HepG2 (cell line): ENCODE measurements around the gene INHBC. TPM values are rescaled to one million over a fixed set of nuclear protein-coding genes. Genes with fewer than 3 reads are reported as not detected.

Experiments used
- GABPB1 ChIP-seq: IDR thresholded peaks from 2 replicates; pipeline ENCODE4 v1.6.1; 2016; ENCODE audit warnings: mild to moderate bottlenecking, missing genetic modification reagents, moderate library complexity, missing compliant biosample characterization
- SALL2 ChIP-seq: sonication (generic); formaldehyde crosslinking; IDR thresholded peaks from 2 replicates; pipeline ENCODE4 v1.8.1; 2023; ENCODE audit warnings: mild to moderate bottlenecking, missing genetic modification reagents, inconsistent platforms
- TGIF2 ChIP-seq: IDR thresholded peaks from 2 replicates; pipeline ENCODE4 v1.6.1; 2016; ENCODE audit warnings: control low read depth, missing compliant biosample characterization
- TSC22D2 ChIP-seq: sonication (generic); formaldehyde crosslinking; IDR thresholded peaks from 2 replicates; pipeline ENCODE4 v1.5.1; 2020; ENCODE audit warnings: missing genetic modification reagents, mild to moderate bottlenecking, borderline replicate concordance
- ZFP37 ChIP-seq: sonication (generic); formaldehyde crosslinking; IDR thresholded peaks from 2 replicates; pipeline ENCODE4 v1.4.0; 2020; ENCODE audit warnings: missing genetic modification reagents, borderline replicate concordance
- ZNF205 ChIP-seq: IDR thresholded peaks from 2 replicates; pipeline ENCODE4 v1.6.1; 2018; ENCODE audit warnings: missing biosample characterization, missing genetic modification reagents
- polyA plus RNA-seq, 8 experiments: library from polyadenylated mRNA; depleted of rRNA in 3 of 8; stranded (reverse) in 7 of 8; unstranded in 1 of 8; fragments of >200 nt; fragmentation: Illumina TruSeq in 4 of 8; extraction: Trizol in 4 of 8; gene quantifications; 2 replicates each; pipeline versions ENCODE4 v1.2.1 to v1.2.3, GENCODE V29; 2011 to 2016; ENCODE audit warnings: low read depth in 4 of 8, missing spikeins in 1 of 8, mixed read lengths in 1 of 8; ENCODE audit not compliant: insufficient read depth in 1 of 8
- total RNA-seq, 5 experiments: library from RNA; depleted of rRNA; stranded (reverse); fragments of >200 nt; fragmentation: Illumina TruSeq; extraction: Trizol; gene quantifications; 2 replicates each; pipeline ENCODE4 v1.2.3, GENCODE V29; 2016; ENCODE audit warnings: low read depth in 1 of 5
- TF ChIP-seq, protein P1 (sequence below): IDR thresholded peaks from 2 replicates; pipeline ENCODE4 v1.6.1; 2016; ENCODE audit warnings: control low read depth
- TF ChIP-seq, protein P2 (sequence below): sonication (generic); formaldehyde crosslinking; conservative IDR thresholded peaks from 2 replicates; pipeline ENCODE4 v1.4.0; 2020; ENCODE audit warnings: mild to moderate bottlenecking, missing genetic modification reagents, moderate library complexity
- TF ChIP-seq, protein P3 (sequence below): sonication (generic); formaldehyde crosslinking; IDR thresholded peaks from 2 replicates; pipeline ENCODE4 v1.9.0; 2022; ENCODE audit warnings: low read depth, missing genetic modification reagents
- TF ChIP-seq, protein P4 (sequence below): IDR thresholded peaks from 2 replicates; pipeline ENCODE4 v1.6.1; 2018; ENCODE audit warnings: missing genetic modification reagents

INHBC gene
- total and polyA plus RNA-seq, 2 of the 13 experiments (the other 11 are each of a cell fraction or from before 2014, with no cell fraction given): 1.8 to 13.8 TPM

DNA sequence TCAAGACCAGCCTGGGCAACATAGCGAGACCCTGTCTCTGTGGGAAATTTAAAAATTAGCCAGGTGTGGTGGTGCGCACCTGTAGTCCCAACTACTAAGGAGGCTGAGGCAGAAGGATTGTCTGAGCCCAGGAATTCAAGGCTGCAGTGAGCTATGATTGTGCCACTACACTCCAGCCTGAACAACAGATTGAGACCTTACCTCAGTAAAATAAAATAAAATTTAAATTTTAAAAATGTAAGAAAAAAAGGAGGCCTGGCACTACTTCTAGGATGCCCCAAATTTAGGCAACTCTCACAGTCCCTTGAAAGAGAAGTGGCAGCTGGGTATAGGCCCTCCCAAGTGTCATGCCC, 19.6 kb downstream of the INHBC start (continued):
- TF ChIP-seq, protein P1, sequence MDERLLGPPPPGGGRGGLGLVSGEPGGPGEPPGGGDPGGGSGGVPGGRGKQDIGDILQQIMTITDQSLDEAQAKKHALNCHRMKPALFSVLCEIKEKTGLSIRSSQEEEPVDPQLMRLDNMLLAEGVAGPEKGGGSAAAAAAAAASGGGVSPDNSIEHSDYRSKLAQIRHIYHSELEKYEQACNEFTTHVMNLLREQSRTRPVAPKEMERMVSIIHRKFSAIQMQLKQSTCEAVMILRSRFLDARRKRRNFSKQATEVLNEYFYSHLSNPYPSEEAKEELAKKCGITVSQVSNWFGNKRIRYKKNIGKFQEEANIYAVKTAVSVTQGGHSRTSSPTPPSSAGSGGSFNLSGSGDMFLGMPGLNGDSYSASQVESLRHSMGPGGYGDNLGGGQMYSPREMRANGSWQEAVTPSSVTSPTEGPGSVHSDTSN (CRISPR knock-in tag): 0 out of 2 replicates have a peak, but pooled peaks have one; percentile 37
- TF ChIP-seq ZFP37: no peak
- TF ChIP-seq, protein P2, sequence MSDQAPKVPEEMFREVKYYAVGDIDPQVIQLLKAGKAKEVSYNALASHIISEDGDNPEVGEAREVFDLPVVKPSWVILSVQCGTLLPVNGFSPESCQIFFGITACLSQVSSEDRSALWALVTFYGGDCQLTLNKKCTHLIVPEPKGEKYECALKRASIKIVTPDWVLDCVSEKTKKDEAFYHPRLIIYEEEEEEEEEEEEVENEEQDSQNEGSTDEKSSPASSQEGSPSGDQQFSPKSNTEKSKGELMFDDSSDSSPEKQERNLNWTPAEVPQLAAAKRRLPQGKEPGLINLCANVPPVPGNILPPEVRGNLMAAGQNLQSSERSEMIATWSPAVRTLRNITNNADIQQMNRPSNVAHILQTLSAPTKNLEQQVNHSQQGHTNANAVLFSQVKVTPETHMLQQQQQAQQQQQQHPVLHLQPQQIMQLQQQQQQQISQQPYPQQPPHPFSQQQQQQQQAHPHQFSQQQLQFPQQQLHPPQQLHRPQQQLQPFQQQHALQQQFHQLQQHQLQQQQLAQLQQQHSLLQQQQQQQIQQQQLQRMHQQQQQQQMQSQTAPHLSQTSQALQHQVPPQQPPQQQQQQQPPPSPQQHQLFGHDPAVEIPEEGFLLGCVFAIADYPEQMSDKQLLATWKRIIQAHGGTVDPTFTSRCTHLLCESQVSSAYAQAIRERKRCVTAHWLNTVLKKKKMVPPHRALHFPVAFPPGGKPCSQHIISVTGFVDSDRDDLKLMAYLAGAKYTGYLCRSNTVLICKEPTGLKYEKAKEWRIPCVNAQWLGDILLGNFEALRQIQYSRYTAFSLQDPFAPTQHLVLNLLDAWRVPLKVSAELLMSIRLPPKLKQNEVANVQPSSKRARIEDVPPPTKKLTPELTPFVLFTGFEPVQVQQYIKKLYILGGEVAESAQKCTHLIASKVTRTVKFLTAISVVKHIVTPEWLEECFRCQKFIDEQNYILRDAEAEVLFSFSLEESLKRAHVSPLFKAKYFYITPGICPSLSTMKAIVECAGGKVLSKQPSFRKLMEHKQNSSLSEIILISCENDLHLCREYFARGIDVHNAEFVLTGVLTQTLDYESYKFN (CRISPR knock-in tag): no peak
- TF ChIP-seq, protein P3, sequence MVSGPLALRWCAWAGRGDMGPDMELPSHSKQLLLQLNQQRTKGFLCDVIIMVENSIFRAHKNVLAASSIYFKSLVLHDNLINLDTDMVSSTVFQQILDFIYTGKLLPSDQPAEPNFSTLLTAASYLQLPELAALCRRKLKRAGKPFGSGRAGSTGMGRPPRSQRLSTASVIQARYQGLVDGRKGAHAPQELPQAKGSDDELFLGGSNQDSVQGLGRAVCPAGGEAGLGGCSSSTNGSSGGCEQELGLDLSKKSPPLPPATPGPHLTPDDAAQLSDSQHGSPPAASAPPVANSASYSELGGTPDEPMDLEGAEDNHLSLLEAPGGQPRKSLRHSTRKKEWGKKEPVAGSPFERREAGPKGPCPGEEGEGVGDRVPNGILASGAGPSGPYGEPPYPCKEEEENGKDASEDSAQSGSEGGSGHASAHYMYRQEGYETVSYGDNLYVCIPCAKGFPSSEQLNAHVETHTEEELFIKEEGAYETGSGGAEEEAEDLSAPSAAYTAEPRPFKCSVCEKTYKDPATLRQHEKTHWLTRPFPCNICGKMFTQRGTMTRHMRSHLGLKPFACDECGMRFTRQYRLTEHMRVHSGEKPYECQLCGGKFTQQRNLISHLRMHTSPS (CRISPR knock-in tag): no peak
- no peak for TF ChIP-seq TGIF2 (CRISPR knock-in tag)
- TF ChIP-seq, protein P4, sequence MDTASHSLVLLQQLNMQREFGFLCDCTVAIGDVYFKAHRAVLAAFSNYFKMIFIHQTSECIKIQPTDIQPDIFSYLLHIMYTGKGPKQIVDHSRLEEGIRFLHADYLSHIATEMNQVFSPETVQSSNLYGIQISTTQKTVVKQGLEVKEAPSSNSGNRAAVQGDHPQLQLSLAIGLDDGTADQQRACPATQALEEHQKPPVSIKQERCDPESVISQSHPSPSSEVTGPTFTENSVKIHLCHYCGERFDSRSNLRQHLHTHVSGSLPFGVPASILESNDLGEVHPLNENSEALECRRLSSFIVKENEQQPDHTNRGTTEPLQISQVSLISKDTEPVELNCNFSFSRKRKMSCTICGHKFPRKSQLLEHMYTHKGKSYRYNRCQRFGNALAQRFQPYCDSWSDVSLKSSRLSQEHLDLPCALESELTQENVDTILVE (CRISPR knock-in tag): no peak
- no peak for TF ChIP-seq ZNF205 (CRISPR knock-in tag)
- peak; percentile 12; the same call in 1 of the 2 replicates for TF ChIP-seq TSC22D2
- TF ChIP-seq SALL2 (CRISPR knock-in tag): no peak
- no peak for TF ChIP-seq GABPB1 (CRISPR knock-in tag)
